ENCODE results near the gene PAIP1.
"Not testable (repeated sequence)": the region's sequence is repeated elsewhere in the genome, so short reads cannot be mapped to it uniquely, and the experiment has no call there.

Gene PAIP1

GRCh38 chr5:43582082-43583005, 25.5 kb upstream of the PAIP1 start:
- Histone ChIP-seq H3K9me3 (ENCODE audit: insufficient read depth, low read depth, low read length) (no peaks in the 10 kb centered on the region), H3K36me3 (ENCODE audit: insufficient read depth, low read length) (no peaks in the 10 kb centered on the region), H3K4me1 (ENCODE audit: insufficient read depth, low read length, poor library complexity, severe bottlenecking) (no peaks in the 10 kb centered on the region), H3K4me3 (ENCODE audit: low read length, poor library complexity, severe bottlenecking) (no peak overlapping the region), H4K20me1 (ENCODE audit: insufficient read depth, low read length, poor library complexity, severe bottlenecking) (no peaks in the 10 kb centered on the region), H3K9me2 (replicated peaks; ENCODE audit: low read depth, low read length) (no peaks in the 10 kb centered on the region), H3K79me2 (ENCODE audit: insufficient read depth, low read length) (no peaks in the 10 kb centered on the region), H3K27me3 (ENCODE audit: insufficient read depth, low read length, poor library complexity, severe bottlenecking) (no peaks in the 10 kb centered on the region), H3F3A (ENCODE audit: low read depth) (no peaks in the 10 kb centered on the region), H3K4me2 (ENCODE audit: low read depth, low read length, poor library complexity, severe bottlenecking) (no peak overlapping the region), H2AFZ (ENCODE audit: low read length) (no peak overlapping the region), H3K9ac (ENCODE audit: low read depth, low read length, poor library complexity, severe bottlenecking) (no peak overlapping the region)
- no peak for TF ChIP-seq EZH2phosphoT487 (IDR thresholded peaks at IDR 0.05; ENCODE audit: borderline replicate concordance)
- TF ChIP-seq, protein P1, sequence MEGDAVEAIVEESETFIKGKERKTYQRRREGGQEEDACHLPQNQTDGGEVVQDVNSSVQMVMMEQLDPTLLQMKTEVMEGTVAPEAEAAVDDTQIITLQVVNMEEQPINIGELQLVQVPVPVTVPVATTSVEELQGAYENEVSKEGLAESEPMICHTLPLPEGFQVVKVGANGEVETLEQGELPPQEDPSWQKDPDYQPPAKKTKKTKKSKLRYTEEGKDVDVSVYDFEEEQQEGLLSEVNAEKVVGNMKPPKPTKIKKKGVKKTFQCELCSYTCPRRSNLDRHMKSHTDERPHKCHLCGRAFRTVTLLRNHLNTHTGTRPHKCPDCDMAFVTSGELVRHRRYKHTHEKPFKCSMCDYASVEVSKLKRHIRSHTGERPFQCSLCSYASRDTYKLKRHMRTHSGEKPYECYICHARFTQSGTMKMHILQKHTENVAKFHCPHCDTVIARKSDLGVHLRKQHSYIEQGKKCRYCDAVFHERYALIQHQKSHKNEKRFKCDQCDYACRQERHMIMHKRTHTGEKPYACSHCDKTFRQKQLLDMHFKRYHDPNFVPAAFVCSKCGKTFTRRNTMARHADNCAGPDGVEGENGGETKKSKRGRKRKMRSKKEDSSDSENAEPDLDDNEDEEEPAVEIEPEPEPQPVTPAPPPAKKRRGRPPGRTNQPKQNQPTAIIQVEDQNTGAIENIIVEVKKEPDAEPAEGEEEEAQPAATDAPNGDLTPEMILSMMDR (conservative IDR thresholded peaks at IDR 0.05; ENCODE audit: low read length), result no peak

- H3K4me3 ChIP-seq (ENCODE audit: low read length, poor library complexity, severe bottlenecking), result no peak overlapping the region
- no peaks in the 10 kb centered on the region for H4K20me1 ChIP-seq (ENCODE audit: insufficient read depth, low read length, poor library complexity, severe bottlenecking)
- no peak overlapping the region for H2AFZ ChIP-seq (ENCODE audit: low read length)
- no peaks in the 10 kb centered on the region for H3K4me1 ChIP-seq (ENCODE audit: insufficient read depth, low read length, poor library complexity, severe bottlenecking)
- no peak overlapping the region for H3K4me2 ChIP-seq (ENCODE audit: low read depth, low read length, poor library complexity, severe bottlenecking)
- no peaks in the 10 kb centered on the region for H3K36me3 ChIP-seq (ENCODE audit: insufficient read depth, low read length)
- no peaks in the 10 kb centered on the region for H3K9me3 ChIP-seq (ENCODE audit: insufficient read depth, low read depth, low read length)
- no peaks in the 10 kb centered on the region for H3K79me2 ChIP-seq (ENCODE audit: insufficient read depth, low read length)
- TF ChIP-seq, protein P1 (conservative IDR thresholded peaks at IDR 0.05; ENCODE audit: low read length), result no peak
- TF ChIP-seq EZH2phosphoT487 (IDR thresholded peaks at IDR 0.05; ENCODE audit: borderline replicate concordance), result no peak
- no peak overlapping the region for H3K9ac ChIP-seq (ENCODE audit: low read depth, low read length, poor library complexity, severe bottlenecking)
- no peaks in the 10 kb centered on the region for H3K9me2 ChIP-seq (replicated peaks; ENCODE audit: low read depth, low read length)
- no peaks in the 10 kb centered on the region for H3F3A ChIP-seq (ENCODE audit: low read depth)
- no peaks in the 10 kb centered on the region for H3K27me3 ChIP-seq (ENCODE audit: insufficient read depth, low read length, poor library complexity, severe bottlenecking)
These were observed 24.5 kb upstream of the PAIP1 start for GRCh38 chr5:43581398-43581797.

- not testable (repeated sequence) for H3F3A ChIP-seq (ENCODE audit: low read depth); H3K4me1 ChIP-seq (ENCODE audit: insufficient read depth, low read length, poor library complexity, severe bottlenecking); H3K4me2 ChIP-seq (ENCODE audit: low read depth, low read length, poor library complexity, severe bottlenecking); H3K79me2 ChIP-seq (ENCODE audit: insufficient read depth, low read length); H3K9me2 ChIP-seq (replicated peaks; ENCODE audit: low read depth, low read length); H3K4me3 ChIP-seq (ENCODE audit: low read length, poor library complexity, severe bottlenecking); H4K20me1 ChIP-seq (ENCODE audit: insufficient read depth, low read length, poor library complexity, severe bottlenecking); H3K9me3 ChIP-seq (ENCODE audit: insufficient read depth, low read depth, low read length); H3K9ac ChIP-seq (ENCODE audit: low read depth, low read length, poor library complexity, severe bottlenecking); H2AFZ ChIP-seq (ENCODE audit: low read length); H3K36me3 ChIP-seq (ENCODE audit: insufficient read depth, low read length); H3K27me3 ChIP-seq (ENCODE audit: insufficient read depth, low read length, poor library complexity, severe bottlenecking)
These were observed 23.7 kb upstream of the PAIP1 start for GRCh38 chr5:43580402-43581210.
